ENCODE measurements around the gene AKAP6.

DNA sequence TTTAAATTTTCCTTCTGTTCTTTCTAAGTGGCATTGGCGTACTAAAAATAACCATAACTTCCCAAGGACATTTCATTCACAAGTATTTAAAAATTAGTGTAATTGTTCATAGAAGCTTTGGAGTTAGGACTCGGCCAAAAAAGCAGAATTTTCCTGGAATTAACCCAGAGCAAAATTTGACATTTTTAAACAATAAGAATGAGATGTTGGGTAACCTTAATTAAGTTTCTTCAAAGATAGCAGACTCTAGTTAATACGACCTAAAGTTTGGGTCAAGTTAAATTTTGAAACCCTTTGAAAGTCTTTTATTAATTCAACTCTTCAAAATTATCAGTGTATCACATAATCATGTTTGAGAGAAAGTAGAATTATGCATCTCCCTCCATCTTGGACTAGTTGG, 118.3 kb downstream of the AKAP6 start:
- TF ChIP-seq PAX5 (IDR thresholded peaks at IDR 0.05; ENCODE audit: insufficient read depth, low read length, severe bottlenecking) (no peak), POLR2A (IDR thresholded peaks at IDR 0.05; ENCODE audit: low read depth, low read length) (no peak)

Data from GM12891 (cell line).